Iris pigment epithelial cell (primary cell): ENCODE data around the gene STT3B.

Experiments used
- DNase-seq: peaks from one replicate; pipeline ENCODE4 v3.0.0-alpha.2; 2011; ENCODE audit warnings: low read depth

The STT3B gene

DNA sequence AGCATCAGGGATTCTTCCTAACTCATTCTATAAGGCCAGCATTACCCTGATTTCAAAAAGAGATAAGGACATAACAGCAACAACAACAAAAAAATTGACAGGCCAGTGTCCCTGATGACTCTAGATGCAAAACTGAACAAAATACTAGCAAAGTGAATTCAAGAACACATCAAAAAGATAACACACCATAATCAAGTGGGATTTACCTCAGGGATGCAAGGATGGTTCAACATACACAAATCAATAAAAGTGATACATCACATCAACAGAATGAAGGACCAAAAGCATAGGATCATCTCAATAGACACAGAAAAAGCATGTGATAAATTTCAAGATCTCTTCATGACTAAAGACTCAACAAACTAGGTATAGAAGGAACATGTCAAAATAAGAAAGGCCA lies 119.6 kb downstream of the STT3B start:
- no peak for DNase-seq

DNA sequence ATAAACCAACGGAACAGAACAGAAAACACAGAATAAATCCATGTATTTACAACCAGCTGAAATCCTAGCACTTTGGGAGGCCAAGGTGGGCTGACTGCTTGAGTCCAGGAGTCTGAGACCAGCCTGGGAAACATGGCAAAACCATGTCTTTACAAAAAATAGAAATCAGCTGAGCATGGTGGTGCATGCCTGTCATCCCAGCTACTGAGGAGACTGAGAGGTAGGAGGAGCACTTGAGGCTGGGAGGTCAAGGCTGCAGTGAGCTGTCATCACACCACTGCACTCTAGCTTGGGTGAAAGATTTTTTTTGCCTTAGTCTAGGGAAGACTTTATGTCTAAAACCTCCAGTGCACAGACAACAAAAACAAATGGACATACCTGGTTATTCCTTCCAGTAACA lies 120.7 kb downstream of the STT3B start:
- DNase-seq, result no peak

DNA sequence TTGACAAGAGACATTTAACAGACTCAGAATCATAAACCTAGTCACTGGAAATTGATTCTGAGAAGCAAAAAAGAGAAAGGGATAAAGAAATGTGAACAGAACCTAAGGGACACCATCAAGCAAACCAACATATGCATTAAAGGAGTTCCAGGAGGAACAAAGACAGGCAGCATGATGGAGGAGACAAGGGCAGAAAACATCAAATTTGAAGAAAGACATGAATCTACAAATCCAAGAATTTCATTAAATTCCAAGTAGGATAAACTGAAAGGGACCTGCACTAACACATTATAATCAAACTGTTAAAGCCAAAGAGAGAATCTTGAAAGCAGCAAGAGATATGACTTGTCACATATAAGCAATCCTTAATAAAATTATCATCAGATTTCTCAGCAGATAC lies 122.3 kb downstream of the STT3B start:
- DNase-seq, result no peak

DNA sequence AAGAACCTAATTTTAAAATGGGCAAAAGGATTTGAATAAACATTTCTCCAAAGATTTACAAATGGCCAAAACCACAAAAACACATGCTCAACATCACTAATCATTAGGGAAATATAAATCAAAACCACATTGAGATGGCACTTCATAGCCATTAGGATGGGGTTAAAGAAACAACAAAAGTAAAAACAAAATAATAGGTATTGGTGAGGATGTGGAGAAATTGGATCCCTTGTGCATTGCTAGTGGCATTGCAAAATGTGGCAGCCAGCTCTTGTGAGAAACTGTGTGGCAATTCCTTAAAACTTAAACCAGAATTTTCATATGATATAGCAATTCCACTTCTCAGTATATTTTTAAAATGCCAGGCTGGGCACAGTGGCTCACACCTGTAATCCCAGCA lies 126.5 kb downstream of the STT3B start:
- DNase-seq, result no peak

DNA sequence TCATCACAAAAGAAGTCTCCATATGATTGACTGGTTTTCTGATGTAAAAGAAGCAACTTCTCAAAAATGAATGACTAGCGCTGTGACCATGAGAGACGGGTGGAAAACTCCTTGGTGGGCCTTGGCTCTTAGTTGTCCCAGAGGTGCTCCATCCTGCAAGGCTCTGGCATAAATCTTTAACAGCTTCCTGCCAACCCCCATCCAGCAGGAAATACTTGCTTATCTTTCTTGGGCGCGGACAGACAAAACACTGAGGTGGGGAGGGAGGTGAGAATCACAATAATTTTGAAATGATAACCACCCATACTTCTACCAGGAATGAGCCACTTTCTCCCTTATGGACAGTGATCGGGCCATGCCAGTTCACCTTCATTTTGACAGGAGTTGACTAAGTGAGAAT lies 128.6 kb downstream of the STT3B start:
- DNase-seq, result no peak

DNA sequence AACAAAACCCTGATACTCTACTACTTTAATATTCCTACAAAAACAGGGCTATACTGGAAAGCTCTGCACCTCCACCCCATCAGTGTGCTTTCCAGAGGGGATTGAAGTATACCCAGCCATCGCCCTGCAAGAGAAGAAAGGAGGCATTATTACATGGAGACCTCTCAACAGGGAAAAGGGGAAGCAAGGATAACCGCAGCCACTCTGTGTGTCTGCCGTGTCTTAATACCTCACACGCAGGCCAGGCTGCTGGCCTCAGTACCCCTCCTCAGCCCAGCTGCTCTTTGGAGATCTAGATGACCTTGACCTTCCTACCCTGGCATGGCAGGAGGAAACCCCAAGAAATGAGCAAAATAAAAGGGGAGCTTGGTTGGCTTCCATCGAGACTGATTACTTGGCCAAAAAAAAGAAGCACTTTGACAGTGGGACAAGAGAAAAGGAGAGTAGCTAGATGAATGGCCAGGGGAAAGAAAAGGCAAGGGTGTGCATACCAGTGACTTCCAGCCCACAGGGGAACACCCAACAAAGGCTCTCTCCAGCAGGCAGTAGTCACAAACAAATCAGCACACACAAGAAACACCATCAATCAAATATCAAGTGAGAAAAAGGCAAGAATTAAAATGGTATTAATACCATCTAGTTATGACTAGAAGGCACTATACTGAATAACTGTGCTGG lies 129.4 kb downstream of the STT3B start:
- no peak for DNase-seq

DNA sequence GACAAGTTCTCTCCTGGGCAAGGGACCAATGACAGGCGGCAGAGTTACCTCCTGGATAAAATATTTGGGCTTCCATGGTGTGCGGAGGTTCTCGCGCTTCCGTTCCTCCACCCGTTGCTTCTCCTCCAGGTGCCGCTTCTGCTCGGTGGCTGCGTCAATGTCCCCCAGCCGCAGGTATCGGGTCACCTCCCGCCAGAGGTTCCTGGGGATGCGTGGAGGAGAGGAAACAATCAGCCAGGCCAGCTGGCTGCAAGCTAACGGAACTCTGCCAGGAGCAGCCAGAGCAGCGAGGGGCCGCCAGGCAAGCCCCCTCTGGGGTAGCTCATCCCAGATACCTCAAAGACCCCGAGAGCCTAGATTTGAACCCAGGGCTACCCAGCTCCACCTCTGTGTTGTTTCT lies 131.3 kb downstream of the STT3B start:
- DNase-seq, result no peak

DNA sequence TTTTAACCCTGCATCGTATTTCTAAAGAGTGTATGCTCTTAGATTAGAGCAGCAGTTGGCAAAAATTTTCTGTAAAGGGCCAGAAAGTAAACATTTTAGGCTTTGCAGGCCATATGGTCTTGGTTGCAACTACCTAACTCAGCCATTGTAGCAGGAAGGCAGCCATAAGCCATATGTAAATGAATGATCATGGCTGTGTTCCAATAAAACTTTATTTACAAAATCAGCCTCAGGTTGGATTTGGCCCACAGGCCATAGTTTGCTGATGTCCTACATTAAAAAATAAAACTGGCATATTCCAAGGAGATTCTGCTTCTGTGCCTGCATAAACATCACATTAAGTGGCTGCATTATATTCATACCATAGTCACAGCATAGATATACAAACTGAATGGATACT lies 134.9 kb downstream of the STT3B start:
- DNase-seq, result no peak

DNA sequence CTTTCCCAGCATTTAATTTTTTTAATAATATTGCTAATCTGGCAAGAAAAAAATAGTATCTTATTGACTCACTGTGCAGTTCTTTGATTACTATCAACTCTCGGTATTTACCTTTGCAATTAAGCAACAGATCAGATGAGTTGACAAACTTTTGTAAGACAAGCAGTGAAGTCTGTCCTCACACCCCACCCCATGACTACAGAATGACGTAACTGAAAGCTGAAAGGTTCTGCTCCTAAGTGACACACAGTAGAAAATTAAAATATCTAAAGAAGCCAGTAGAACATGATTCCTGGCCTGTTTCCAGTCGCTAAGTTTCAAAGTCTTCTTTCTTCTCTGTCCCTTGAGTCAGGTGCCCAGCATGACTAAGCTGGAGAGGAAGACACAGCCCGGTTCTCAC lies 135.5 kb downstream of the STT3B start:
- no peak for DNase-seq

DNA sequence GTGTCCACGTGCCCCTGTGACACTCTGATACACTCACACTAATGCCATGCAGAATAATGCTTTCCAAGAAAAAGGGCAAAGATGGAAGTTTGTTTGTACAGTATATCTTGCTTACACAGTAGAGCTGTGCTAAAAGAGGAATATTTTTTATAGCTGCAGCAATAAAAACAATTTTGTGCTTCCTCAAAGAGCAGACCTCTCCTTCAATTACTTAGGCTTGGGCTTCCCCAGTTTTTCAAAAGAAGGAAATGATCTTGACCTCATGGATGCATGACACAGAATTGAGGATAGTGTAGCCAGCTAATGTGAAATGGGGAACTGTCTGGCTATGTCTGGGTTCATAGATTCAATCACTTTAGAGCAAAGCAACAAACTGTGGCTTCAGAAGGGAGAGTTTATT lies 137.4 kb downstream of the STT3B start:
- no peak for DNase-seq

DNA sequence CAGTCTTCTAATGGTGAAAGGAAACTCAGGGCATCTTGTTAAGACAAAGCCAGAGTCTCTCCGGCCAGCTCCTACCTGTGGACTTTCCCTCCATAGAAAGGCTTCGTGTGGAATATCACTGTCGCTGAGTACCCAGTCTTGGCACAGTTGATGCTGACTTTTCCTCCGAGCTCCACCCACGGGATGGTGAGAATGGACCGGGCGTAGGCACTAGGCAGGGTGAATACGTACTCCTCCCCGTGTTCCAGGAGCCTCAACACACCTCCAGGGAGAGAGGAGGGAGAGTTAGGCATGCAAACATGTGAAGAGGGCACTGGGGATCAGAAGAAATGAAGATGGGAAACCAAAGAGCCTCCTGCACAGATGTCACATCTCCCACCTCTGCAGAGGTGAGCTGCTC lies 138.0 kb downstream of the STT3B start:
- DNase-seq, result no peak

DNA sequence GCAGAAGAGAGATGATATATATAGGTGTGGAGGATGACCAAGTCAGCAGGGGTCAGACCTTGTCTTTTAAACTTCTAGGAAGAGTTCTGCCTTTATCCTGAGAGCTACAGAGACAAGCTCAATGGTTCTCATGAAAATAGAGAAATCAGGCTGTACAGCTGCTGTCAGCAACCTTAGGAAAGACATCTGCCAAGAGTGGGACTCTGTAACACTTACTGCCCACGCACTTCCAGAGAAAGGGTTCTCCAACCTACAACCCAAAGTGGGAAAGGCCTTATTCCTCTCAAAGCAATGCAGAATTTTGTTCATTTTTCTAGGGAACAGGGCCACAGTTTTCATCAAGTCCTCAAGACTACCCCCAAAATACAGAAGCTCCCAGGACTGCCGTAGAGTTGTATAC lies 138.7 kb downstream of the STT3B start:
- no peak for DNase-seq

DNA sequence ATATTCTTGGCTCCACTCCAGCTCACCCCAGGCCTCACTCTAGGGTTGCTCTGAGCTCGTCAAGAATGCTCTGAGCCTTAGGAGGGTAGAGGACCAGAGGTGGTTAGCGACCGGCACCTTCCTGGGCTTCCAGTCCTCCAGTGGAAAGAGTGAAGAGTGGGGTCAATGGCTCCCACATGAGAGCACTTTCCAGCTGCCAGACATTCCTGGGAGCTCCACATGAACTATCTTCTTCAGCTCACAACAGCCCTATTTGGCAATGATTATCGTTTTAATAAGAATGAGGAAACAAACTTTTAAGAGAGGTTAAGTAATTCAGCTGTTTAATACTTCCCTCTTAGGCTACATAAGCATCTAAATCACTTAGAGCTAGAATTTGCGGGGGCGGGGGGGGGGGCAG lies 139.3 kb downstream of the STT3B start:
- peak; percentile 35 for DNase-seq

DNA sequence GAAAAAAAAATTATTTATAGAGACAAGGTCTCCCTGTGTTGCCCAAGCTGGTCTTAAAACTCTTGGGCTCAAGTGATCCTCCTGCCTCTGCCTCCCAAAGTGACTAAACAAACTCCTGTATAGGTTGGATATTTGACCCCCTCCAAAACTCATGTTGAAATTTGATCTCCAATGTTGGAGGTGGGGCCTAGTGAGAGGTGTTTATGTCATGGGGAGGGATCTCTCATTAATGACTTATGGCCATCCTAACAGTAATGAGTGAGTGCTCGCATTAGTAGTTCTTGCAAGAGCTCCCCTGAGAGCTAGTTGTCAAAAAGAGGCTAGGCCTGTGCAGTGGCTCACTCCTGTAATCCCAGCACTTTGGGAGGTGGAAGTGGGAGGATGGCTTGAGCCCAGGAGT lies 141.2 kb downstream of the STT3B start:
- no peak for DNase-seq

DNA sequence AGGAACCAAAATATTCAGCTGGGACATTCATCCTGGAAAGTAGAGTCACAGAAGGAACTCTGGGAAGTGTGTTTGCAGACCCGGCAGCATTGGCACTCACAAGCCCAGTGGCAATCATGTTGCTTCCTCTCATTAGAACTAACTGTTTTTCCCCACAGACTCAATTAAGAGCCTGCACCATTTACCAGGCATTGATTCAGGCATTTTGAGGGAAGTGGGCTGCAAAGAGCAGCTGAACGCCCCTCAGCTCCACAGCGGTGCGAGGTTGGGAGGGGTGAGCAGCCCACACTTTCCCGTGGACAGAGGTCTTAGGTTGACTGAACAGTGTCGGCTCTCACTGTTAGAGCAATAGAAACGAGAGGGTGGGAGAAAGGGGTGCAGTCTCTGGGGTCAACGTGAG lies 143.8 kb downstream of the STT3B start:
- no peak for DNase-seq

DNA sequence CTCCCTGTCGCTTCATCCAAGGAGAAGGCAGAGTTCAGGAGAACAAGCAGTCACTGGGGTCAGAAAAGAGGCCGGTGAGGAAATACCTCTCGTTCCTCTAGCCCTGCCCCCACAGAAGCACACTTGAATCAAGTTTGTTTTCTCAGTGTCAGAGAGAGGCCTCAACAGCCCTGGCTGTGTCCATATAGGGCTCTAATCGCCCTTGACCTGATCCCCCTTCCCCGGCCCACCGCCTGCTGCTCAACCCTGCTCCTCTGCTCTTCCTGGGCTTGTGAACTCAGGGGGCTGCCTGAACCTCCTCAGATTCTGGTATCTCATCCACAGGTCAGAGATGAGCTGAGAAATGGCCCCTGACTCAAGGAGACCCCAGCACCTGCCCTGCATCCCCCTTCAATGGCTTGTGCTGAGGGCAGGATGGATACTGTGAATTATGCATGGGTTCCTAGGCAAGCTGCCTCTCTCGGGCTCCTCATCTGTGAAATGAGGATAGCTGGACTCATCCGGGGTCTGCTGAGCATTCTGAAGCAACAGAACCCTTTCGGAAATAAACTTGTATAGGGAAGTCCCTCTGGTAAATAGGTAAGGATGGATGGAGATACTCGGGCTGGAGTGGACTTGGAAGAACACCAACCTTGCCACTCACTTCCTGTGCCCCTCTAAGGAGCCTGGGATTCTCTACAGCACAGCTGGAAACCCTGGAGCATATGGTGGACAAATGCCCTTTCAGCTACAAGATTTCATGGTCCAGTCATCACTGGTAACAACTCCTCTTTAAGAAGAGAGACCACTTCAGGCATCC lies 147.5 kb downstream of the STT3B start:
- peak; percentile 46 for DNase-seq
